Astrocyte (in vitro differentiated cells and primary cell): ENCODE results near the gene NXPH4. TPM values are rescaled to one million over a fixed set of nuclear protein-coding genes. Genes with fewer than 3 reads are reported as not detected.

ENCODE experiments used
- DNase-seq: peaks from one replicate; pipeline ENCODE4 v3.0.0-alpha.2; 2010; ENCODE audit warnings: low read depth
- FAIRE-seq: peaks from 2 replicates; lab custom pipeline; 2011; peaks lifted over from hg19 to GRCh38; lab: Jason Lieb, UNC
- H2AFZ ChIP-seq: 2 replicates; pipeline ENCODE4 v1.6.0; 2012; ENCODE audit warnings: low read depth, low read length, inconsistent platforms
- H3K27ac ChIP-seq: 2 replicates; pipeline ENCODE4 v1.5.1; 2011; ENCODE audit warnings: low read depth, low read length, inconsistent platforms
- H3K27me3 ChIP-seq: 2 replicates; pipeline ENCODE4 v1.6.0; 2011; ENCODE audit warnings: low read length, inconsistent platforms; ENCODE audit not compliant: insufficient read depth
- H3K36me3 ChIP-seq: 2 replicates; pipeline ENCODE4 v1.5.1; 2011; ENCODE audit warnings: low read length, inconsistent platforms; ENCODE audit not compliant: insufficient read depth
- H3K4me1 ChIP-seq: 2 replicates; pipeline ENCODE4 v1.5.1; 2011; ENCODE audit warnings: low read length, inconsistent platforms; ENCODE audit not compliant: insufficient read depth
- H3K4me2 ChIP-seq: 2 replicates; pipeline ENCODE4 v1.6.0; 2012; ENCODE audit warnings: low read length, inconsistent platforms
- H3K4me3 ChIP-seq: 2 replicates; pipeline ENCODE4 v1.5.1; 2011; ENCODE audit warnings: low read depth, mild to moderate bottlenecking, low read length, inconsistent platforms; ENCODE audit not compliant: insufficient read depth
- H3K79me2 ChIP-seq: 2 replicates; pipeline ENCODE4 v1.6.0; 2012; ENCODE audit warnings: mild to moderate bottlenecking, low read length, inconsistent platforms; ENCODE audit not compliant: insufficient read depth
- H3K9ac ChIP-seq: 2 replicates; pipeline ENCODE4 v1.6.0; 2012; ENCODE audit warnings: mild to moderate bottlenecking, low read length, inconsistent platforms
- H3K9me3 ChIP-seq: 2 replicates; pipeline ENCODE4 v1.5.1; 2012; ENCODE audit warnings: low read depth, mild to moderate bottlenecking, low read length, inconsistent platforms; ENCODE audit not compliant: insufficient read depth
- H4K20me1 ChIP-seq: 2 replicates; pipeline ENCODE4 v1.6.0; 2012; ENCODE audit warnings: low read length, inconsistent platforms; ENCODE audit not compliant: insufficient read depth
- H3K27ac Mint-ChIP-seq: one replicate; pipeline ENCODE4 v1.8.0; 2021; ENCODE audit warnings: mild to moderate bottlenecking, mixed read lengths; ENCODE audit not compliant: unreplicated experiment
- H3K27me3 Mint-ChIP-seq: one replicate; pipeline ENCODE4 v1.8.0; 2021; ENCODE audit warnings: low read depth, mixed read lengths; ENCODE audit not compliant: unreplicated experiment
- H3K36me3 Mint-ChIP-seq: one replicate; pipeline ENCODE4 v1.8.0; 2021; ENCODE audit warnings: low read depth, mixed read lengths; ENCODE audit not compliant: unreplicated experiment
- H3K4me1 Mint-ChIP-seq: one replicate; pipeline ENCODE4 v1.8.0; 2021; ENCODE audit warnings: low read depth, mixed read lengths; ENCODE audit not compliant: unreplicated experiment
- H3K4me3 Mint-ChIP-seq: one replicate; pipeline ENCODE4 v1.8.0; 2021; ENCODE audit warnings: mild to moderate bottlenecking, moderate library complexity, mixed read lengths; ENCODE audit not compliant: unreplicated experiment
- H3K9me3 Mint-ChIP-seq: one replicate; pipeline ENCODE4 v1.8.0; 2021; ENCODE audit warnings: mild to moderate bottlenecking, mixed read lengths; ENCODE audit not compliant: unreplicated experiment
- CTCF ChIP-seq: IDR thresholded peaks from 2 replicates; pipeline ENCODE4 v1.5.1; 2011; ENCODE audit warnings: low read depth, mild to moderate bottlenecking, inconsistent platforms, low read length, moderate library complexity; ENCODE audit not compliant: insufficient read depth
- EZH2 ChIP-seq: IDR thresholded peaks from 2 replicates; pipeline ENCODE4 v1.6.1; 2012; ENCODE audit warnings: mild to moderate bottlenecking, low read length, inconsistent platforms; ENCODE audit not compliant: insufficient read depth
- total RNA-seq: library from RNA; stranded (reverse); gene quantifications from 2 replicates; pipeline ENCODE4 v1.2.1, GENCODE V29; 2021

The NXPH4 gene
- total RNA-seq, 1 donor from 2014 or later: 14.5 TPM

GRCh38 chr12:57182918-57183575 lies 33.5 kb upstream of the NXPH4 start:
- Mint-ChIP-seq H3K4me3 (no peak overlapping the region), H3K36me3 (peaks cover 37% of the 10 kb centered on the region), H3K27me3 (no peaks in the 10 kb centered on the region), H3K4me1 (peaks cover 5% of the 10 kb centered on the region), H3K9me3 (no peaks in the 10 kb centered on the region), H3K27ac (no peak overlapping the region)
- H3K27ac ChIP-seq: no peak overlapping the region
- DNase-seq (peak; percentile 27), FAIRE-seq (peak; percentile 9)
- no peak overlapping the region for H3K4me2 ChIP-seq
- no peaks in the 10 kb centered on the region for H3K9me3 ChIP-seq
- no peak overlapping the region for H3K4me3 ChIP-seq
- peaks cover 79% of the 10 kb centered on the region for H4K20me1 ChIP-seq
- H3K79me2 ChIP-seq: no peaks in the 10 kb centered on the region
- no peak for TF ChIP-seq EZH2
- TF ChIP-seq CTCF: peak; percentile 84
- no peaks in the 10 kb centered on the region for H3K27me3 ChIP-seq
- H2AFZ ChIP-seq: no peak overlapping the region
- peaks cover 39% of the 10 kb centered on the region for H3K36me3 ChIP-seq
- no peak overlapping the region for H3K9ac ChIP-seq
- H3K4me1 ChIP-seq: no peaks in the 10 kb centered on the region

GRCh38 chr12:57183939-57184725 lies 32.5 kb upstream of the NXPH4 start:
- H3K79me2 ChIP-seq: no peaks in the 10 kb centered on the region
- peaks cover 44% of the 10 kb centered on the region for H3K36me3 ChIP-seq
- no peak for FAIRE-seq
- H3K9ac ChIP-seq: no peak overlapping the region
- H3K27me3 Mint-ChIP-seq: no peaks in the 10 kb centered on the region
- DNase-seq: no peak
- no peak overlapping the region for H2AFZ ChIP-seq
- H3K4me2 ChIP-seq: no peak overlapping the region
- H3K27ac ChIP-seq: no peak overlapping the region
- H3K4me3 ChIP-seq: no peak overlapping the region
- H4K20me1 ChIP-seq: peaks cover 83% of the 10 kb centered on the region
- H3K9me3 Mint-ChIP-seq: no peaks in the 10 kb centered on the region
- H3K4me1 ChIP-seq: no peaks in the 10 kb centered on the region
- no peaks in the 10 kb centered on the region for H3K9me3 ChIP-seq
- no peak overlapping the region for H3K4me3 Mint-ChIP-seq
- H3K27me3 ChIP-seq: no peaks in the 10 kb centered on the region
- peaks cover 5% of the 10 kb centered on the region for H3K4me1 Mint-ChIP-seq
- H3K36me3 Mint-ChIP-seq: peaks cover 40% of the 10 kb centered on the region
- H3K27ac Mint-ChIP-seq: no peak overlapping the region
- TF ChIP-seq EZH2: no peak
- TF ChIP-seq CTCF: no peak

- Histone ChIP-seq H3K36me3 (peaks cover 43% of the 10 kb centered on the region), H3K9me3 (no peaks in the 10 kb centered on the region), H2AFZ (no peak overlapping the region), H3K9ac (no peak overlapping the region), H3K27me3 (no peaks in the 10 kb centered on the region), H3K4me1 (no peaks in the 10 kb centered on the region), H3K4me2 (no peak overlapping the region), H3K79me2 (no peaks in the 10 kb centered on the region), H3K4me3 (no peak overlapping the region), H3K27ac (no peak overlapping the region), H4K20me1 (peaks cover 82% of the 10 kb centered on the region)
- no peak for FAIRE-seq
- Mint-ChIP-seq H3K36me3 (peaks cover 38% of the 10 kb centered on the region), H3K9me3 (no peaks in the 10 kb centered on the region), H3K27ac (no peak overlapping the region), H3K4me3 (no peak overlapping the region), H3K27me3 (no peaks in the 10 kb centered on the region), H3K4me1 (peaks cover 5% of the 10 kb centered on the region)
- TF ChIP-seq CTCF (no peak), EZH2 (no peak)
- no peak for DNase-seq
These were observed 31.2 kb upstream of the NXPH4 start for GRCh38 chr12:57185403-57185802.
